Brain microvascular endothelial cell (primary cell): ENCODE measurements around the gene MYL6B.

Source experiments
- DNase-seq: peaks from one replicate; pipeline ENCODE4 v3.0.0-alpha.2; 2020
- H3K27ac ChIP-seq: fragments of 250-450 bp; sonication (Bioruptor Pico); 2 replicates; pipeline ENCODE4 v1.5.1; 2020; ENCODE audit warnings: mild to moderate bottlenecking, moderate library complexity
- H3K27me3 ChIP-seq: fragments of 250-450 bp; sonication (Bioruptor Pico); replicated peaks from 2 replicates; pipeline ENCODE4 v1.5.1; 2020; ENCODE audit warnings: mild to moderate bottlenecking
- H3K36me3 ChIP-seq: fragments of 250-450 bp; sonication (Bioruptor Pico); replicated peaks from 2 replicates; pipeline ENCODE4 v1.5.1; 2020; ENCODE audit warnings: mild to moderate bottlenecking
- H3K4me3 ChIP-seq: 2 replicates; pipeline ENCODE4 v1.5.1; 2011; ENCODE audit warnings: low read depth, mild to moderate bottlenecking, control low read depth, low read length, moderate library complexity
- CTCF ChIP-seq: IDR thresholded peaks from 2 replicates; pipeline ENCODE4 v1.5.1; 2011; ENCODE audit warnings: low read depth, mild to moderate bottlenecking, moderate library complexity, low read length, control low read depth, inconsistent platforms; ENCODE audit errors: missing control alignments
- in situ Hi-C: cut with HindIII; loops from 2 replicates; pipeline ENCODE4 v1.10.0; 2017; ENCODE audit warnings: low sequenced_read_pairs, low pct_ligation_motif_present

The MYL6B gene

GRCh38 chr12:56157201-56158028 is 5.0 kb downstream of the MYL6B start:
- in situ Hi-C loops, result no loop called here
- Histone ChIP-seq H3K27ac (peak overlapping the region; percentile 22), H3K27me3 (no peaks in the 10 kb centered on the region), H3K4me3 (peak overlapping the region; percentile 99), H3K36me3 (peaks cover 35% of the 10 kb centered on the region)
- peak; percentile 84 for TF ChIP-seq CTCF
- peak; percentile 86 for DNase-seq

GRCh38 chr12:56158029-56158925 is 5.9 kb downstream of the MYL6B start, which contains the start of gene MYL6:
TSS of gene MYL6 (plus strand) at chr12:56158359. CDS start at chr12:56158402, 43 bp downstream.
- peak within 1 kb of the TSS; percentile 99 for H3K4me3 ChIP-seq
- TF ChIP-seq CTCF, result no peak
- H3K27ac ChIP-seq, result peak within 1 kb of the TSS; percentile 95
- in situ Hi-C loops, result no loop called here
- no peaks in the 10 kb centered on the region for H3K27me3 ChIP-seq
- peaks cover 40% of the 10 kb centered on the region for H3K36me3 ChIP-seq
- peak; percentile 99 for DNase-seq

GRCh38 chr12:56158926-56159461 is 6.6 kb downstream of the MYL6B start:
- DNase-seq, result peak; percentile 59
- H3K4me3 ChIP-seq, result peak overlapping the region; percentile 99
- peak overlapping the region; percentile 95 for H3K27ac ChIP-seq
- H3K36me3 ChIP-seq, result peaks cover 46% of the 10 kb centered on the region
- TF ChIP-seq CTCF, result no peak
- H3K27me3 ChIP-seq, result no peaks in the 10 kb centered on the region
- in situ Hi-C loops, result no loop called here

- no peaks in the 10 kb centered on the region for H3K27me3 ChIP-seq
- H3K4me3 ChIP-seq, result peak overlapping the region; percentile 99
- DNase-seq, result no peak
- H3K36me3 ChIP-seq, result peaks cover 50% of the 10 kb centered on the region
- in situ Hi-C loops, result no loop called here
- no peak for TF ChIP-seq CTCF
- peak overlapping the region; percentile 95 for H3K27ac ChIP-seq
Measured at GRCh38 chr12:56159482-56160192, 7.2 kb downstream of the MYL6B start.

GRCh38 chr12:56160193-56160763 is 7.9 kb downstream of the MYL6B start:
- TF ChIP-seq CTCF, result no peak
- H3K4me3 ChIP-seq, result peak overlapping the region; percentile 99
- in situ Hi-C loops, result no loop called here
- peak; percentile 52 for DNase-seq
- peaks cover 55% of the 10 kb centered on the region for H3K36me3 ChIP-seq
- H3K27ac ChIP-seq, result peak overlapping the region; percentile 13
- no peaks in the 10 kb centered on the region for H3K27me3 ChIP-seq
